Activated T-helper 1 cell treated with anti-CD3 and anti-CD28 coated beads, Interleukin-2, amount 50 U/mL, for 16 hours (primary cell): Measurements from ENCODE around the gene FKBP9.

Experiments
- DNase-seq, 2 donors: peaks; one replicate each; pipeline ENCODE4 v3.0.0-alpha.2; 2020; ENCODE audit warnings: low read depth in 1 of 2, low spot score in 1 of 2

Gene FKBP9

GRCh38 chr7:33054261-33054964, 97.2 kb downstream of the FKBP9 start:
- no peak for DNase-seq

- no peak for DNase-seq
Measured at GRCh38 chr7:33055158-33055557, 97.9 kb downstream of the FKBP9 start.
